Thyroid gland (tissue), 4 donors: Measurements from ENCODE around the gene HSDL1. TPM values are rescaled to one million over a fixed set of nuclear protein-coding genes. Genes with fewer than 3 reads are reported as not detected.

Source experiments
- DNase-seq, 2 donors: peaks; one replicate each; pipeline ENCODE4 v3.0.0-alpha.2; 2019
- H3K27ac ChIP-seq, 3 donors: fragments of 200-600 bp; sonication (generic); 1 replicate in 2 of 3; 2 replicates in 1 of 3; pipeline ENCODE4 v1.5.1; 2016 to 2019; ENCODE audit warnings: mild to moderate bottlenecking in 1 of 3, moderate library complexity in 1 of 3
- H3K27me3 ChIP-seq: fragments of 200-600 bp; sonication (generic); one replicate; pipeline ENCODE4 v1.5.1; 2019
- H3K36me3 ChIP-seq, 2 donors: fragments of 200-600 bp; sonication (generic); one replicate each; pipeline ENCODE4 v1.5.1; 2016 to 2019
- H3K4me1 ChIP-seq, 2 donors: fragments of 200-600 bp; sonication (generic); one replicate each; pipeline ENCODE4 v1.5.1; 2017 to 2019
- H3K4me3 ChIP-seq, 3 donors: fragments of 200-600 bp; sonication (generic); replicated peaks in 1 of 3; 1 replicate in 2 of 3; 2 replicates in 1 of 3; pipeline ENCODE4 v1.5.1; 2016; ENCODE audit warnings: mild to moderate bottlenecking in 1 of 3
- H3K9me3 ChIP-seq: fragments of 200-600 bp; sonication (generic); one replicate; pipeline ENCODE4 v1.5.1; 2017
- POLR2A ChIP-seq, 2 donors: fragments of 450-650 bp; IDR thresholded peaks; one replicate each; pipeline ENCODE4 v1.6.1; 2017; ENCODE audit warnings: antibody characterized with exemption in 2 of 2, mild to moderate bottlenecking in 2 of 2, moderate library complexity in 1 of 2
- WGBS, 2 donors: methylation state at CpG; one replicate each; pipeline ENCODE4 v1.1.5; 2017; 5-methylcytosine and 5-hydroxymethylcytosine counted together
- intact Hi-C: fragments of 100-400 bp; cut with DNase I; formaldehyde crosslinking; loops from one replicate; pipeline ENCODE4 v1.15.1; 2023
- total RNA-seq, 4 donors: library from RNA; depleted of rRNA; stranded (reverse); fragments of >200 nt; gene quantifications; one replicate each; pipeline ENCODE4 v1.2.3, GENCODE V29; 2016
- TF ChIP-seq, protein P1 (sequence below), 6 experiments: fragments of 200-600 bp in 3 of 6; fragments of 450-650 bp in 3 of 6; sonication (generic) in 3 of 6; IDR thresholded peaks; one replicate each; pipeline ENCODE4 v1.5.1; 2016 to 2019; ENCODE audit warnings: antibody characterized with exemption in 6 of 6, mild to moderate bottlenecking in 2 of 6, inconsistent platforms in 1 of 6, moderate library complexity in 1 of 6

HSDL1 gene
- total RNA-seq, 4 donors from 2014 or later: 37.2 to 82.9 (median 59.5) TPM

DNA sequence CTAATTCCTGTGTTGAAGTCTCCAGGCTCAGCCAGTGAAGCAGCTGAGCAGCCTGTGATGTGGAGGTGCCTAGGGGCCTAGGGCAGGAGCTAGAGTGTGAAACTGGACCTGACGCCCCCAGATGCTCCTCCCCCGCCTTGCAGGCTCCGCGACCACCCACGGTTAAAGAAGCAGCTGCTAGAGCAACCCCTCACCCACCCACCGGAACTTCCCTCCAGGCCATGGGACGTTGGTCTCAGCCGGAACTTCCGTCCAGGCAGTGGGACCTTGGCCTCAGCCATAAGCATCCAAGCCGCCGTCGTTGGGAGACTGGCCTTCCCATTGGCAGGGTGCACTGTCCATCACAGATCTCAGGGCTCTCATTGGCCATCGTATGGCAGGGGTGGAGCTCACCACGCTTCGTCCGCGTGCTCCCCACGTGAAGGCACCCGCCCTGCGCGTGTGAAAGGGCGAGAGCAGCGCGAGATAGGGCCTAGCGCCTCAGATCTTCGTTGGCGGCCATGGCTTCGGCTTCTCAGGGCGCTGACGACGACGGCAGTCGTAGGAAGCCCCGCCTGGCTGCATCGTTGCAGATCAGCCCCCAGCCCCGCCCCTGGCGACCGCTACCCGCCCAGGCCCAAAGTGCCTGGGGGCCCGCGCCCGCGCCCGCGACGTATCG, 45.9 kb upstream of the HSDL1 start, which contains the start of gene ADAD2:
Gene ADAD2, plus strand, starts transcription at position 427 of the 658 bp plus-strand sequence. Its CDS starts 74 bp downstream, at position 501.
- intact Hi-C loops: loop anchor here (10.0 kb wide), 1 partner anchor 294 kb away; no protein-coding TSS in a partner anchor
- Histone ChIP-seq H3K27ac (no peak within 1 kb of the TSS), H3K9me3 (no peaks in the 10 kb centered on the region), H3K36me3 (no peaks in the 10 kb centered on the region), H3K4me3 (no peak within 1 kb of the TSS), H3K4me1 (peaks cover 4 to 7% of the 10 kb centered on the region in 2 donors), H3K27me3 (no peaks in the 10 kb centered on the region)
- TF ChIP-seq POLR2A (IDR thresholded peaks at IDR 0.05): no peak
- TF ChIP-seq, protein P1, sequence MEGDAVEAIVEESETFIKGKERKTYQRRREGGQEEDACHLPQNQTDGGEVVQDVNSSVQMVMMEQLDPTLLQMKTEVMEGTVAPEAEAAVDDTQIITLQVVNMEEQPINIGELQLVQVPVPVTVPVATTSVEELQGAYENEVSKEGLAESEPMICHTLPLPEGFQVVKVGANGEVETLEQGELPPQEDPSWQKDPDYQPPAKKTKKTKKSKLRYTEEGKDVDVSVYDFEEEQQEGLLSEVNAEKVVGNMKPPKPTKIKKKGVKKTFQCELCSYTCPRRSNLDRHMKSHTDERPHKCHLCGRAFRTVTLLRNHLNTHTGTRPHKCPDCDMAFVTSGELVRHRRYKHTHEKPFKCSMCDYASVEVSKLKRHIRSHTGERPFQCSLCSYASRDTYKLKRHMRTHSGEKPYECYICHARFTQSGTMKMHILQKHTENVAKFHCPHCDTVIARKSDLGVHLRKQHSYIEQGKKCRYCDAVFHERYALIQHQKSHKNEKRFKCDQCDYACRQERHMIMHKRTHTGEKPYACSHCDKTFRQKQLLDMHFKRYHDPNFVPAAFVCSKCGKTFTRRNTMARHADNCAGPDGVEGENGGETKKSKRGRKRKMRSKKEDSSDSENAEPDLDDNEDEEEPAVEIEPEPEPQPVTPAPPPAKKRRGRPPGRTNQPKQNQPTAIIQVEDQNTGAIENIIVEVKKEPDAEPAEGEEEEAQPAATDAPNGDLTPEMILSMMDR (IDR thresholded peaks at IDR 0.05): no peak
- DNase-seq: no peak
- WGBS, 2 donors: 89 to 92% methylated on average over 36 to 42 of the region's 47 CpGs

DNA sequence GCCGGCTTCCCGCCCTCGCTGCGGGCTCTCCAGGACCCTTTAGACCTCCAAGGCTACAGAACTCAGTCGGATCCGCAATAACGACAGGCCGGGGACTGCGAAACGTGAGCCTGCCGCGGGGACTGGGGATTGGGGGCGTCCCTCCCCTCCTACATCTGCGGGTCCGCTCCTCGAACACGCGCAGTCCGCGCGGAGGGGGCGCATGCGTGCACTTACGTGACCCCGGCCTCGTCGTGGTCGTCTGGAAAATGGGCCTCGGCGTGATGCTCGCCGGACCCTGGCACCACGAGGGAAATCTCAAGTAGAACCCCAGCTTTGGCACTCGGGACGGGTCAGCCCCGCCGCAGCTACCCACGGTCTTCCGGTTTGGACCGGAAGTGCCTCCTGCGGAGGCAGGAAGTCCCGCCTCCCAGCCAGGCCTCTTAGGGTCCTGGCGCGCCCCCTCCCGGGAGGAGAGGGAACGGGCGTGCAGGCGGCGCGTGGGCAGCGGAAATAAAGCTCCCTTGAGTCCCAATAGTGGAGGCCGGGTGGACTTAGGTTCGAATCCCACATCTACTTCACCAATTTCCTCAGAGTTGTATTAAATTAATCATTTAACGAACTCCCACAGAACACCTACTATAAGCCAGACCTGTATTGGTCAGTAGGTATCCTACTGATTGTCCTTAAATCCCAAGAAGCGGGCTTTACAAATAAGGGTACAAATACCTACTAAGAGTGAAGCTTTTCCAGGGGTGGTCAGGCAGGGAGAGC, 41.9 kb upstream of the HSDL1 start, which contains the start of gene TAF1C:
Gene TAF1C, minus strand, starts transcription at position 373 of the 753 bp plus-strand sequence. CDS start 2,069 bp downstream, outside the sequence.
- Histone ChIP-seq H3K36me3 (peaks cover 7 to 13% of the 10 kb centered on the region in 2 donors), H3K4me3 (peak within 1 kb of the TSS; percentile 71 to 93 (median 73)), H3K4me1 (peaks cover 8 to 9% of the 10 kb centered on the region in 2 donors), H3K27me3 (no peaks in the 10 kb centered on the region), H3K9me3 (no peaks in the 10 kb centered on the region), H3K27ac (peak within 1 kb of the TSS in 2 of 3 donors; percentile 33 to 42)
- DNase-seq: peak; percentile 92 to 93
- TF ChIP-seq POLR2A (IDR thresholded peaks at IDR 0.05): peak in 1 of 2 donors; percentile 41
- TF ChIP-seq, protein P1 (IDR thresholded peaks at IDR 0.05): peak in 5 of 6 experiments; percentile 90 to 99 (median 97)
- intact Hi-C loops: loop anchor here (5.0 to 10.0 kb wide), 2 partner anchors 40 to 222 kb away; partner anchors contain the start of genes DNAAF1, HSDL1 and NECAB2
- 4 to 10% methylated on average over 12 to 30 of the region's 55 CpGs for WGBS, 2 donors

DNA sequence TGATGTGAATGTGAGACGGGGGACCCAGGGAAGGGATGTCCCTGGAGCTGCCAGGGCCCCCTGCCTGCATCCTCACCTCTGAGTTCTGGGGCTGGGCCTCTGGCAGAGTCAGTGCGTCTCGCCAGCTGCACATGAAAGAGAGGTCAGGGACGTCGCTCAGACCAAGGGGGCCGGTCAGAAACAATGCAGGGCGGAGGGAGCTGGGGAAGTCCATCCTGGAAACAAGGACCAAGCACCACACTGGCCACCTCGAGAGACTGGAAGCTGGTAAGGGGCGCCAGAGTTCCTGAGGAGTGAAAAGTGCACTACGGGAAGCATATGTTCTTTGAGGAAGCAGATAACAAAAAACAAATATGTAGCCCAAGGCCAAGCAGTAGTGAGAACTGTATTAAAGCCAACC, 39.8 kb upstream of the HSDL1 start:
- 82 to 87% methylated on average over 8 of the region's 10 CpGs for WGBS, 2 donors
- H3K27me3 ChIP-seq: no peaks in the 10 kb centered on the region
- DNase-seq: no peak
- intact Hi-C loops: loop anchor here (5.0 to 10.0 kb wide), 3 partner anchors 37 to 220 kb away; partner anchors contain the start of genes DNAAF1, HSDL1 and NECAB2
- H3K9me3 ChIP-seq: no peaks in the 10 kb centered on the region
- H3K4me1 ChIP-seq: peaks cover 8 to 9% of the 10 kb centered on the region in 2 donors
- TF ChIP-seq, protein P1 (IDR thresholded peaks at IDR 0.05): no peak
- TF ChIP-seq POLR2A (IDR thresholded peaks at IDR 0.05): no peak
- H3K4me3 ChIP-seq: no peak overlapping the region
- peaks cover 24 to 29% of the 10 kb centered on the region in 2 donors for H3K36me3 ChIP-seq
- H3K27ac ChIP-seq: peak overlapping the region in 1 of 3 donors; percentile 28

DNA sequence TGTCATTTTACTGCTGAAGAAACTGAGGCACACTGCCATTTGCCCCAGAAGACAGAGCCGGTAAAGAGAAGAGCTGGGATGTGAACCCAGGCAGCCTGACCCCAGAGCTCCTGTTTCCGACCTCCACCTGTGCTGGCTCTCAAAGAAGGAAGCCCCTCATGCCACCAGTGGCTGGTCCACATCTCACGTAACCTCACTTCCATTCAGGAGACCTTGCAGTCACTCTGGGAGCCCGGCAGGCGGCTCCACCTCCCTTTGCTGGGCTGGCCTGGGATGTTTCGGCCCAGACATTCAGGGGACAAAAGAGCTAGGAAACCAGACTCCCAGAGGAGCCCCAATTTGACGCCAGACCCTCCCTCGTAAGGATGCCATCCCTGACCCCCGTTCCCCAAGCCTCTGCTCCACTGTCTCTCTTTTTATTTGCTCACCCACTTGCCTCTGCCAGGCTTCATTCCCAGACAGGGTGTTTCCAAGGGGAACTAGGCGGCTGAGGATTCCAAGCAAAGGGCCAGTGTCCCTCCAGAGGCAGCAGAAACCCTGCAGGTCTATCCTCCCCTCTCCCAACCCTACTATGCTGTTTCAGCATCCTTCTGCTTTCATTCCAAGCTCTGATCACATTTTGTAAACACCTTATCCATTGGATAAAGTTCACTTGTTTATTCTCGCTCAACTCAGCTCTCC, 39.1 kb upstream of the HSDL1 start:
- Histone ChIP-seq H3K27ac (peak overlapping the region in 2 of 3 donors; percentile 5 to 28), H3K36me3 (peaks cover 31 to 37% of the 10 kb centered on the region in 2 donors), H3K4me3 (no peak overlapping the region), H3K27me3 (no peaks in the 10 kb centered on the region), H3K9me3 (no peaks in the 10 kb centered on the region), H3K4me1 (peaks cover 8 to 9% of the 10 kb centered on the region in 2 donors)
- no peak for TF ChIP-seq POLR2A (IDR thresholded peaks at IDR 0.05)
- TF ChIP-seq, protein P1 (IDR thresholded peaks at IDR 0.05): no peak
- 81 to 84% methylated on average over 10 to 11 of the region's 11 CpGs for WGBS, 2 donors
- no peak for DNase-seq
- intact Hi-C loops: loop anchor here (5.0 to 10.0 kb wide), 2 partner anchors 97 to 219 kb away; partner anchors contain the start of gene NECAB2
